HepG2 (cell line): ENCODE results near the gene AUH.

Experiments
- GFI1 ChIP-seq: sonication (generic); formaldehyde crosslinking; IDR thresholded peaks from 2 replicates; pipeline ENCODE4 v1.5.0; 2020; ENCODE audit warnings: missing genetic modification reagents, mild to moderate bottlenecking, borderline replicate concordance
- GPN1 ChIP-seq: sonication (generic); formaldehyde crosslinking; IDR thresholded peaks from 2 replicates; pipeline ENCODE4 v1.5.1; 2020; ENCODE audit warnings: missing genetic modification reagents, borderline replicate concordance
- HNF4A ChIP-seq: sonication (generic); formaldehyde crosslinking; IDR thresholded peaks from 2 replicates; pipeline ENCODE4 v1.4.0; 2020; ENCODE audit warnings: missing genetic modification reagents
- JUN ChIP-seq: sonication (generic); formaldehyde crosslinking; IDR thresholded peaks from 2 replicates; pipeline ENCODE4 v1.4.0; 2020; ENCODE audit warnings: mild to moderate bottlenecking, missing genetic modification reagents
- KDM1A ChIP-seq: IDR thresholded peaks from 2 replicates; pipeline ENCODE4 v1.6.1; 2016; ENCODE audit warnings: missing compliant biosample characterization
- SMC3 ChIP-seq: IDR thresholded peaks from 2 replicates; pipeline ENCODE4 v1.6.1; 2011; ENCODE audit warnings: low read length, improper control_type of control experiment
- ZBTB34 ChIP-seq: sonication (generic); formaldehyde crosslinking; IDR thresholded peaks from 2 replicates; pipeline ENCODE4 v1.8.0; 2022; ENCODE audit warnings: mild to moderate bottlenecking, missing genetic modification reagents
- ZNF713 ChIP-seq: sonication (generic); formaldehyde crosslinking; IDR thresholded peaks from 2 replicates; pipeline ENCODE4 v1.4.0; 2020; ENCODE audit warnings: mild to moderate bottlenecking, missing genetic modification reagents
- TF ChIP-seq, protein P1 (sequence below): conservative IDR thresholded peaks from 2 replicates; pipeline ENCODE4 v1.6.1; 2018; ENCODE audit warnings: missing genetic modification reagents

DNA sequence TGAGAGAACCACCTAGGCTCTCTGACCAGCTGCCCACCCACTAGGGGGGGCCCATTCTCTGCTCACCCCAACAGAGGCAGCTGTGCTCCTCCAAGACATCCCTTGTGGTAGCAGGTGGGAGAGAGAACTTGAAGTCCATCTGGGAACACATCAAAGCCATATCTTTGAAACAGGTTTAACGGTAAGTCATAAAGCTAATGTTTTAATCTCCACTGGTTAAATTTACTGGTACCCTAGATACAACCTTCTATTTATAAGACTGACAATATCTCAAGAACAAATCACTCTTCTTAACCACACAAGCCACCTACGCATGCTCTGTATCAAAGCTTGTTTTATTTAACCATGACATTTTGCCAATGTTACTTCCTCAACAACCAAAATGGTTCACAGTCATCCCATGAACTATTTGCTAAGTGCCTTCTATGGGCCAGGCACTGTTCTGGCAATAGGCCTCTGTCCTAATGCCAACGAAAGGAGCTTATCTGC is 20.4 kb downstream of the AUH start:
- TF ChIP-seq HNF4A (CRISPR knock-in tag), result no peak
- no peak for TF ChIP-seq GFI1 (CRISPR knock-in tag)
- no peak for TF ChIP-seq JUN (CRISPR knock-in tag)
- no peak for TF ChIP-seq KDM1A
- TF ChIP-seq, protein P1, sequence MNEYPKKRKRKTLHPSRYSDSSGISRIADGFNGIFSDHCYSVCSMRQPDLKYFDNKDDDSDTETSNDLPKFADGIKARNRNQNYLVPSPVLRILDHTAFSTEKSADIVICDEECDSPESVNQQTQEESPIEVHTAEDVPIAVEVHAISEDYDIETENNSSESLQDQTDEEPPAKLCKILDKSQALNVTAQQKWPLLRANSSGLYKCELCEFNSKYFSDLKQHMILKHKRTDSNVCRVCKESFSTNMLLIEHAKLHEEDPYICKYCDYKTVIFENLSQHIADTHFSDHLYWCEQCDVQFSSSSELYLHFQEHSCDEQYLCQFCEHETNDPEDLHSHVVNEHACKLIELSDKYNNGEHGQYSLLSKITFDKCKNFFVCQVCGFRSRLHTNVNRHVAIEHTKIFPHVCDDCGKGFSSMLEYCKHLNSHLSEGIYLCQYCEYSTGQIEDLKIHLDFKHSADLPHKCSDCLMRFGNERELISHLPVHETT, result no peak
- no peak for TF ChIP-seq GPN1 (CRISPR knock-in tag)
- TF ChIP-seq ZNF713 (CRISPR knock-in tag), result no peak
- TF ChIP-seq SMC3, result no peak
- no peak for TF ChIP-seq ZBTB34 (CRISPR knock-in tag)
